HepG2 (cell line): ENCODE results near the gene PALMD. TPM values are rescaled to one million over a fixed set of nuclear protein-coding genes. Genes with fewer than 3 reads are reported as not detected.
A peak's percentile ranks its signal among the peaks of the same experiment; 100 is the strongest.

Source experiments
- CENPT ChIP-seq: sonication (generic); formaldehyde crosslinking; IDR thresholded peaks from 2 replicates; pipeline ENCODE4 v1.8.0; 2022; ENCODE audit warnings: low read depth, mild to moderate bottlenecking, moderate library complexity, missing genetic modification reagents
- GPBP1L1 ChIP-seq: sonication (generic); formaldehyde crosslinking; IDR thresholded peaks from 2 replicates; pipeline ENCODE4 v1.5.0; 2020; ENCODE audit warnings: mild to moderate bottlenecking, missing genetic modification reagents
- JUND ChIP-seq: sonication (generic); formaldehyde crosslinking; IDR thresholded peaks from 2 replicates; pipeline ENCODE4 v1.8.0; 2022; ENCODE audit warnings: mild to moderate bottlenecking, missing genetic modification reagents
- MED8 ChIP-seq: sonication (generic); formaldehyde crosslinking; IDR thresholded peaks from 2 replicates; pipeline ENCODE4 v1.8.1; 2023; ENCODE audit warnings: mild to moderate bottlenecking, missing genetic modification reagents; ENCODE audit not compliant: insufficient replicate concordance
- NFYC ChIP-seq: IDR thresholded peaks from 2 replicates; pipeline ENCODE4 v1.6.1; 2016; ENCODE audit warnings: missing genetic modification reagents, missing compliant biosample characterization
- RFXAP ChIP-seq: sonication (generic); formaldehyde crosslinking; IDR thresholded peaks from 2 replicates; pipeline ENCODE4 v1.4.0; 2020; ENCODE audit warnings: missing genetic modification reagents, borderline replicate concordance
- TFE3 ChIP-seq: IDR thresholded peaks from 2 replicates; pipeline ENCODE4 v1.6.1; 2016
- TOE1 ChIP-seq: sonication (generic); formaldehyde crosslinking; IDR thresholded peaks from 2 replicates; pipeline ENCODE4 v1.4.0; 2020; ENCODE audit warnings: mild to moderate bottlenecking, missing genetic modification reagents
- ZNF142 ChIP-seq: sonication (generic); formaldehyde crosslinking; IDR thresholded peaks from 2 replicates; pipeline ENCODE4 v1.4.0; 2020; ENCODE audit warnings: missing genetic modification reagents
- ZNF20 ChIP-seq: sonication (generic); formaldehyde crosslinking; IDR thresholded peaks from 2 replicates; pipeline ENCODE4 v1.4.0; 2020; ENCODE audit warnings: mild to moderate bottlenecking, moderate library complexity, missing genetic modification reagents
- ZNF234 ChIP-seq: sonication (generic); formaldehyde crosslinking; conservative IDR thresholded peaks from 2 replicates; pipeline ENCODE4 v1.5.1; 2020; ENCODE audit warnings: mild to moderate bottlenecking, missing genetic modification reagents
- ZNF280D ChIP-seq: sonication (generic); formaldehyde crosslinking; IDR thresholded peaks from 2 replicates; pipeline ENCODE4 v1.5.1; 2020; ENCODE audit warnings: mild to moderate bottlenecking, missing genetic modification reagents
- ZNF326 ChIP-seq: sonication (generic); formaldehyde crosslinking; IDR thresholded peaks from 2 replicates; pipeline ENCODE4 v1.4.0; 2020; ENCODE audit warnings: missing genetic modification reagents, borderline replicate concordance
- ZNF510 ChIP-seq: sonication (generic); formaldehyde crosslinking; IDR thresholded peaks from 2 replicates; pipeline ENCODE4 v1.4.0; 2020; ENCODE audit warnings: low read depth, mild to moderate bottlenecking, missing genetic modification reagents
- ZNF552 ChIP-seq: sonication (generic); formaldehyde crosslinking; IDR thresholded peaks from 2 replicates; pipeline ENCODE4 v1.9.0; 2022; ENCODE audit warnings: missing genetic modification reagents, mild to moderate bottlenecking, borderline replicate concordance
- ZNF576 ChIP-seq: sonication (generic); formaldehyde crosslinking; IDR thresholded peaks from 2 replicates; pipeline ENCODE4 v1.4.0; 2020; ENCODE audit warnings: mild to moderate bottlenecking, missing genetic modification reagents
- polyA plus RNA-seq, 8 experiments: library from polyadenylated mRNA; depleted of rRNA in 3 of 8; stranded (reverse) in 7 of 8; unstranded in 1 of 8; fragments of >200 nt; fragmentation: Illumina TruSeq in 4 of 8; extraction: Trizol in 4 of 8; gene quantifications; 2 replicates each; pipeline versions ENCODE4 v1.2.1 to v1.2.3, GENCODE V29; 2011 to 2016; ENCODE audit warnings: low read depth in 4 of 8, missing spikeins in 1 of 8, mixed read lengths in 1 of 8; ENCODE audit not compliant: insufficient read depth in 1 of 8
- total RNA-seq, 5 experiments: library from RNA; depleted of rRNA; stranded (reverse); fragments of >200 nt; fragmentation: Illumina TruSeq; extraction: Trizol; gene quantifications; 2 replicates each; pipeline ENCODE4 v1.2.3, GENCODE V29; 2016; ENCODE audit warnings: low read depth in 1 of 5

PALMD gene
- total and polyA plus RNA-seq, 2 of the 13 experiments (the other 11 are each of a cell fraction or from before 2014, with no cell fraction given) = 5.5 to 31.1 TPM

GRCh38 chr1:99645699-99646531, at the start of gene PALMD (continued):
- TF ChIP-seq ZNF552 (CRISPR knock-in tag) = no peak
- peak; percentile 54; the same call in 1 of the 2 replicates for TF ChIP-seq RFXAP (CRISPR knock-in tag)
- TF ChIP-seq JUND = no peak
- TF ChIP-seq MED8 (CRISPR knock-in tag) = peak; percentile 33
- peak; percentile 29; the same call in 1 of the 2 replicates for TF ChIP-seq ZNF142 (CRISPR knock-in tag)
- TF ChIP-seq ZNF576 (CRISPR knock-in tag) = no peak
- TF ChIP-seq TFE3 (CRISPR knock-in tag) = no peak
- TF ChIP-seq ZNF20 = no peak
- 0 out of 2 replicates have a peak, but pooled peaks have one; percentile 2 for TF ChIP-seq ZNF510
- TF ChIP-seq CENPT (CRISPR knock-in tag) = no peak
- TF ChIP-seq GPBP1L1 (CRISPR knock-in tag) = no peak
- TF ChIP-seq ZNF234 = no peak
- TF ChIP-seq ZNF326 (CRISPR knock-in tag) = no peak
- 0 out of 2 replicates have a peak, but pooled peaks have one; percentile 16 for TF ChIP-seq ZNF280D (CRISPR knock-in tag)
- TF ChIP-seq TOE1 = no peak
- TF ChIP-seq NFYC = no peak
